Measurements from ENCODE around the gene CUBN. TPM values are rescaled to one million over a fixed set of nuclear protein-coding genes. Genes with fewer than 3 reads are reported as not detected.
A peak's percentile ranks its signal among the peaks of the same experiment; 100 is the strongest.

Gene CUBN
- total RNA-seq, 4 donors from 2014 or later = 13.4 to 31.0 (median 19.7) TPM

- intact Hi-C loops (cut with DNase I) = no loop called here
- Histone ChIP-seq H3K27me3 (no peaks in the 10 kb centered on the region), H3K27ac (peak overlapping the region; percentile 0 to 43 (median 43)), H3K36me3 (no peaks in the 10 kb centered on the region), H3K9me3 (no peaks in the 10 kb centered on the region), H3K4me3 (replicated peaks in 1 of 3) (no peak overlapping the region), H3K4me1 (peaks cover 30 to 51% of the 10 kb centered on the region in 2 donors)
- no peak for DNase-seq
- 29 to 35% methylated on average over 10 of the region's 10 CpGs for WGBS, 2 donors
- no peak for TF ChIP-seq POLR2A (IDR thresholded peaks at IDR 0.05)
Observed at GRCh38 chr10:16992611-16993119, 136.9 kb downstream of the CUBN start.

GRCh38 chr10:16991011-16991410 is 138.6 kb downstream of the CUBN start:
- TF ChIP-seq POLR2A (IDR thresholded peaks at IDR 0.05) (no peak), CTCF (IDR thresholded peaks at IDR 0.05) (no peak)
- H3K27me3 ChIP-seq = no peaks in the 10 kb centered on the region
- intact Hi-C loops (cut with DNase I) = no loop called here
- H3K36me3 ChIP-seq = no peaks in the 10 kb centered on the region
- H3K4me3 ChIP-seq (replicated peaks in 1 of 3) = no peak overlapping the region
- peak overlapping the region in 1 of 3 donors; percentile 26 for H3K27ac ChIP-seq
- no peaks in the 10 kb centered on the region for H3K9me3 ChIP-seq
- DNase-seq = no peak
- peaks cover 27 to 58% of the 10 kb centered on the region in 2 donors for H3K4me1 ChIP-seq
- 96 to 98% methylated on average over 2 of the region's 2 CpGs for WGBS, 2 donors

GRCh38 chr10:16989826-16990293 is 139.8 kb downstream of the CUBN start:
- TF ChIP-seq CTCF (IDR thresholded peaks at IDR 0.05) = no peak
- intact Hi-C loops (cut with DNase I) = no loop called here
- Histone ChIP-seq H3K9me3 (no peaks in the 10 kb centered on the region), H3K27me3 (no peaks in the 10 kb centered on the region), H3K27ac (peak overlapping the region; percentile 56 to 80 (median 57)), H3K4me3 (replicated peaks in 1 of 3) (no peak overlapping the region), H3K36me3 (no peaks in the 10 kb centered on the region), H3K4me1 (peaks cover 36 to 61% of the 10 kb centered on the region in 2 donors)
- 83 to 85% methylated on average over 7 to 8 of the region's 8 CpGs for WGBS, 2 donors
- no peak for DNase-seq

- no peaks in the 10 kb centered on the region for H3K36me3 ChIP-seq
- intact Hi-C loops (cut with DNase I) = no loop called here
- no peaks in the 10 kb centered on the region for H3K27me3 ChIP-seq
- peaks cover 45 to 70% of the 10 kb centered on the region in 2 donors for H3K4me1 ChIP-seq
- H3K4me3 ChIP-seq (replicated peaks in 1 of 3) = no peak overlapping the region
- 86 to 96% methylated on average over 2 of the region's 2 CpGs for WGBS, 2 donors
- H3K9me3 ChIP-seq = no peaks in the 10 kb centered on the region
- no peak for DNase-seq
- peak overlapping the region; percentile 97 to 98 (median 98) for H3K27ac ChIP-seq
- no peak for TF ChIP-seq POLR2A (IDR thresholded peaks at IDR 0.05)
- no peak for TF ChIP-seq CTCF (IDR thresholded peaks at IDR 0.05)
Observed at GRCh38 chr10:16988900-16989299, 140.7 kb downstream of the CUBN start.

- Histone ChIP-seq H3K4me1 (peaks cover 50 to 73% of the 10 kb centered on the region in 2 donors), H3K9me3 (no peaks in the 10 kb centered on the region), H3K4me3 (replicated peaks in 1 of 3) (no peak overlapping the region), H3K27me3 (no peaks in the 10 kb centered on the region), H3K27ac (peak overlapping the region; percentile 97 to 98 (median 98)), H3K36me3 (no peaks in the 10 kb centered on the region)
- TF ChIP-seq POLR2A (IDR thresholded peaks at IDR 0.05) (no peak), CTCF (IDR thresholded peaks at IDR 0.05) (no peak)
- WGBS, 2 donors = 72 to 77% methylated on average over 6 to 8 of the region's 8 CpGs
- DNase-seq = no peak
- intact Hi-C loops (cut with DNase I) = no loop called here
Observed at GRCh38 chr10:16987976-16988610, 141.5 kb downstream of the CUBN start.
